WTC11 (cell line): Measurements from ENCODE around the gene GGTLC1. TPM values are rescaled to one million over a fixed set of nuclear protein-coding genes. Genes with fewer than 3 reads are reported as not detected.

Experiments used
- ATAC-seq: fragments of 200-7000 bp; cut with Tn5 transposase; 2 replicates; pipeline ENCODE4 v1.10.0; 2021; ENCODE audit warnings: mild to moderate bottlenecking, moderate library complexity
- CTCF ChIA-PET: fragments of 300-600 bp; sonication (Branson Sonifier 250); formaldehyde crosslinking; loops from one replicate; lab custom pipeline; 2021; ENCODE audit warnings: antibody characterized with exemption; lab: Charles Lee
- POLR2A ChIA-PET: fragments of 350-600 bp; sonication (Branson Sonifier 250); formaldehyde crosslinking; loops from one replicate; lab custom pipeline; 2021; ENCODE audit warnings: antibody characterized with exemption; lab: Charles Lee
- DNase-seq: peaks from one replicate; pipeline ENCODE4 v3.0.0; 2021; ENCODE audit warnings: low spot score
- H3K27ac Mint-ChIP-seq: 2 replicates; pipeline ENCODE4 v1.8.0; 2021; ENCODE audit warnings: mixed read lengths
- H3K27me3 Mint-ChIP-seq: 2 replicates; pipeline ENCODE4 v1.8.0; 2021; ENCODE audit warnings: low read depth, mild to moderate bottlenecking, moderate library complexity, mixed read lengths
- H3K36me3 Mint-ChIP-seq: 2 replicates; pipeline ENCODE4 v1.8.0; 2021; ENCODE audit warnings: mixed read lengths
- H3K4me1 Mint-ChIP-seq: 2 replicates; pipeline ENCODE4 v1.8.0; 2022; ENCODE audit warnings: mixed read lengths
- H3K4me3 Mint-ChIP-seq: 2 replicates; pipeline ENCODE4 v1.8.0; 2021; ENCODE audit warnings: mild to moderate bottlenecking, moderate library complexity, mixed read lengths
- H3K9me3 Mint-ChIP-seq: 2 replicates; pipeline ENCODE4 v1.8.0; 2021; ENCODE audit warnings: mixed read lengths
- CTCF ChIP-seq: fragments of 200-600 bp; IDR thresholded peaks from 2 replicates; pipeline ENCODE4 v1.8.0; 2022; ENCODE audit warnings: antibody characterized with exemption
- FOXP1 ChIP-seq: sonication (generic); formaldehyde crosslinking; IDR thresholded peaks from 2 replicates; pipeline ENCODE4 v1.8.0; 2022; ENCODE audit warnings: missing genetic modification reagents, mild to moderate bottlenecking, moderate library complexity, borderline replicate concordance
- IRF2 ChIP-seq: sonication (generic); formaldehyde crosslinking; IDR thresholded peaks from 2 replicates; pipeline ENCODE4 v1.8.0; 2022; ENCODE audit warnings: low read depth, missing genetic modification reagents, borderline replicate concordance
- JAZF1 ChIP-seq: fragments of 250-450 bp; sonication (Bioruptor Pico); IDR thresholded peaks from 2 replicates; pipeline ENCODE4 v1.9.0; 2021; ENCODE audit warnings: moderate library complexity, mild to moderate bottlenecking, inconsistent platforms
- NFATC4 ChIP-seq: fragments of 250-450 bp; sonication (Bioruptor Pico); IDR thresholded peaks from 2 replicates; pipeline ENCODE4 v1.9.0; 2021; ENCODE audit warnings: mild to moderate bottlenecking
- NFE2L1 ChIP-seq: sonication (generic); formaldehyde crosslinking; IDR thresholded peaks from 2 replicates; pipeline ENCODE4 v1.8.1; 2023; ENCODE audit warnings: missing genetic modification reagents
- NR2C2 ChIP-seq: sonication (generic); formaldehyde crosslinking; IDR thresholded peaks from 2 replicates; pipeline ENCODE4 v1.8.0; 2022; ENCODE audit warnings: mild to moderate bottlenecking, missing genetic modification reagents
- PRRX2 ChIP-seq: fragments of 250-450 bp; sonication (Bioruptor Pico); IDR thresholded peaks from 2 replicates; pipeline ENCODE4 v1.8.0; 2021; ENCODE audit warnings: mild to moderate bottlenecking
- SMAD4 ChIP-seq: sonication (generic); formaldehyde crosslinking; IDR thresholded peaks from 2 replicates; pipeline ENCODE4 v1.8.0; 2022; ENCODE audit warnings: mild to moderate bottlenecking, missing genetic modification reagents
- TCF7 ChIP-seq: sonication (generic); formaldehyde crosslinking; IDR thresholded peaks from 2 replicates; pipeline ENCODE4 v1.8.0; 2022; ENCODE audit warnings: mild to moderate bottlenecking, low read depth, missing genetic modification reagents, moderate library complexity
- ZNF219 ChIP-seq: sonication (generic); formaldehyde crosslinking; IDR thresholded peaks from 2 replicates; pipeline ENCODE4 v1.8.0; 2023; ENCODE audit warnings: missing genetic modification reagents, mild to moderate bottlenecking, borderline replicate concordance
- ZNF263 ChIP-seq: sonication (generic); formaldehyde crosslinking; IDR thresholded peaks from 2 replicates; pipeline ENCODE4 v1.8.1; 2022; ENCODE audit warnings: low read depth, mild to moderate bottlenecking, moderate library complexity, missing genetic modification reagents
- total RNA-seq: library from RNA; stranded (reverse); gene quantifications from 3 replicates; pipeline ENCODE4 v1.2.3, GENCODE V29; 2021
- TF ChIP-seq, protein P1 (sequence below): sonication (generic); formaldehyde crosslinking; IDR thresholded peaks from 2 replicates; pipeline ENCODE4 v1.8.0; 2022; ENCODE audit warnings: missing genetic modification reagents
- TF ChIP-seq, protein P2 (sequence below): sonication (generic); formaldehyde crosslinking; IDR thresholded peaks from 2 replicates; pipeline ENCODE4 v1.8.1; 2022; ENCODE audit warnings: mild to moderate bottlenecking, missing genetic modification reagents, moderate library complexity, borderline replicate concordance
- TF ChIP-seq, protein P3 (sequence below): sonication (generic); formaldehyde crosslinking; IDR thresholded peaks from 2 replicates; pipeline ENCODE4 v1.8.0; 2022; ENCODE audit warnings: mild to moderate bottlenecking, missing genetic modification reagents

The GGTLC1 gene
- total RNA-seq, 1 experiment from 2014 or later, result not detected

DNA sequence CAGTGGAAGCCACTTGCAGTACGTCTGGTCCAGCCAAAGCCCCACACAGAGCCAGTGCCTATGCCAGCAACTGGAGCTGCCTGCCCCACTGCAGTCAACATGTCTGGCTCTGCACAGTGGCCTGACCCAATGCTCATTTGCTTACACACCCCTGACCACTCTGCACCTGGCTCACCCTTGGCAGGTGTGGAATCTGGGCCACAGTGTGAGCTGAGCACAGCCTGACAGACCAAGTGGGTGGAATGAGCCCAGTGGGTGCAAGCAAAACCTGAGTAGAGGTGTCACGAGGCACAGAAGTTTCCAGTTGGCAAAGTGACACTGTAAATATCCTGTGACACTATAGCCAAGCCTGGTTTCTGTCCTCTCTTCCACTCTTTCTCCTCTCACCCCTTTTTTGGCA, 49.5 kb downstream of the GGTLC1 start:
- ATAC-seq, result no peak

GRCh38 chr20:23938118-23938438, 50.5 kb downstream of the GGTLC1 start:
- ATAC-seq (no peak), DNase-seq (no peak)
- peaks cover 14% of the 10 kb centered on the region; the same call in 1 of the 2 replicates for H3K9me3 Mint-ChIP-seq

More for the DNA sequence above, 49.5 kb downstream of the GGTLC1 start:
- no peaks in the 10 kb centered on the region for H3K27me3 Mint-ChIP-seq
- POLR2A ChIA-PET, result no interaction called here
- no peaks in the 10 kb centered on the region for H3K36me3 Mint-ChIP-seq
- no peak overlapping the region for H3K4me3 Mint-ChIP-seq
- TF ChIP-seq, protein P1, sequence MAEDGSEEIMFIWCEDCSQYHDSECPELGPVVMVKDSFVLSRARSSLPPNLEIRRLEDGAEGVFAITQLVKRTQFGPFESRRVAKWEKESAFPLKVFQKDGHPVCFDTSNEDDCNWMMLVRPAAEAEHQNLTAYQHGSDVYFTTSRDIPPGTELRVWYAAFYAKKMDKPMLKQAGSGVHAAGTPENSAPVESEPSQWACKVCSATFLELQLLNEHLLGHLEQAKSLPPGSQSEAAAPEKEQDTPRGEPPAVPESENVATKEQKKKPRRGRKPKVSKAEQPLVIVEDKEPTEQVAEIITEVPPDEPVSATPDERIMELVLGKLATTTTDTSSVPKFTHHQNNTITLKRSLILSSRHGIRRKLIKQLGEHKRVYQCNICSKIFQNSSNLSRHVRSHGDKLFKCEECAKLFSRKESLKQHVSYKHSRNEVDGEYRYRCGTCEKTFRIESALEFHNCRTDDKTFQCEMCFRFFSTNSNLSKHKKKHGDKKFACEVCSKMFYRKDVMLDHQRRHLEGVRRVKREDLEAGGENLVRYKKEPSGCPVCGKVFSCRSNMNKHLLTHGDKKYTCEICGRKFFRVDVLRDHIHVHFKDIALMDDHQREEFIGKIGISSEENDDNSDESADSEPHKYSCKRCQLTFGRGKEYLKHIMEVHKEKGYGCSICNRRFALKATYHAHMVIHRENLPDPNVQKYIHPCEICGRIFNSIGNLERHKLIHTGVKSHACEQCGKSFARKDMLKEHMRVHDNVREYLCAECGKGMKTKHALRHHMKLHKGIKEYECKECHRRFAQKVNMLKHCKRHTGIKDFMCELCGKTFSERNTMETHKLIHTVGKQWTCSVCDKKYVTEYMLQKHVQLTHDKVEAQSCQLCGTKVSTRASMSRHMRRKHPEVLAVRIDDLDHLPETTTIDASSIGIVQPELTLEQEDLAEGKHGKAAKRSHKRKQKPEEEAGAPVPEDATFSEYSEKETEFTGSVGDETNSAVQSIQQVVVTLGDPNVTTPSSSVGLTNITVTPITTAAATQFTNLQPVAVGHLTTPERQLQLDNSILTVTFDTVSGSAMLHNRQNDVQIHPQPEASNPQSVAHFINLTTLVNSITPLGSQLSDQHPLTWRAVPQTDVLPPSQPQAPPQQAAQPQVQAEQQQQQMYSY (CRISPR knock-in tag), result no peak
- CTCF ChIA-PET, result interaction anchor here (0.6 to 2.6 kb wide), 3 partner anchors 39 to 1284 kb away, joined by 4 to 24 read pairs (median 7); no protein-coding TSS in a partner anchor
- no peak for DNase-seq
- no peak overlapping the region for H3K27ac Mint-ChIP-seq
- H3K4me1 Mint-ChIP-seq, result no peaks in the 10 kb centered on the region
- H3K9me3 Mint-ChIP-seq, result peaks cover 14% of the 10 kb centered on the region; the same call in 1 of the 2 replicates

GRCh38 chr20:23937303-23938117, 51.1 kb downstream of the GGTLC1 start:
- H3K27ac Mint-ChIP-seq, result no peak overlapping the region
- H3K4me3 Mint-ChIP-seq, result no peak overlapping the region
- ChIA-PET POLR2A (no interaction called here), CTCF (interaction anchor here (0.6 to 2.6 kb wide), 29 partner anchors 10 to 981 kb away, joined by 3 to 24 read pairs (median 4); no protein-coding TSS in a partner anchor)
- H3K9me3 Mint-ChIP-seq, result peaks cover 14% of the 10 kb centered on the region; the same call in 1 of the 2 replicates
- DNase-seq, result peak; percentile 75
- no peaks in the 10 kb centered on the region for H3K27me3 Mint-ChIP-seq
- H3K4me1 Mint-ChIP-seq, result no peaks in the 10 kb centered on the region
- peak; percentile 99 for ATAC-seq
- TF ChIP-seq NFE2L1 (CRISPR knock-in tag) (no peak), CTCF (peak; percentile 71), ZNF263 (CRISPR knock-in tag) (no peak), ZNF219 (CRISPR knock-in tag) (no peak), NFATC4 (CRISPR knock-in tag) (no peak), PRRX2 (CRISPR knock-in tag) (no peak)
- TF ChIP-seq, protein P1 (CRISPR knock-in tag), result no peak
- no peaks in the 10 kb centered on the region for H3K36me3 Mint-ChIP-seq

More at GRCh38 chr20:23938118-23938438, 50.5 kb downstream of the GGTLC1 start:
- ChIA-PET CTCF (interaction anchor here (0.7 to 2.6 kb wide), 21 partner anchors 9 to 980 kb away, joined by 3 to 24 read pairs (median 5); no protein-coding TSS in a partner anchor), POLR2A (no interaction called here)
- no peak for TF ChIP-seq IRF2
- no peak for TF ChIP-seq NR2C2
- TF ChIP-seq, protein P2, sequence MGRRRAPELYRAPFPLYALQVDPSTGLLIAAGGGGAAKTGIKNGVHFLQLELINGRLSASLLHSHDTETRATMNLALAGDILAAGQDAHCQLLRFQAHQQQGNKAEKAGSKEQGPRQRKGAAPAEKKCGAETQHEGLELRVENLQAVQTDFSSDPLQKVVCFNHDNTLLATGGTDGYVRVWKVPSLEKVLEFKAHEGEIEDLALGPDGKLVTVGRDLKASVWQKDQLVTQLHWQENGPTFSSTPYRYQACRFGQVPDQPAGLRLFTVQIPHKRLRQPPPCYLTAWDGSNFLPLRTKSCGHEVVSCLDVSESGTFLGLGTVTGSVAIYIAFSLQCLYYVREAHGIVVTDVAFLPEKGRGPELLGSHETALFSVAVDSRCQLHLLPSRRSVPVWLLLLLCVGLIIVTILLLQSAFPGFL (CRISPR knock-in tag), result no peak
- no peak for TF ChIP-seq JAZF1
- no peak for TF ChIP-seq FOXP1 (CRISPR knock-in tag)
- TF ChIP-seq, protein P1 (CRISPR knock-in tag), result no peak
- TF ChIP-seq, protein P3, sequence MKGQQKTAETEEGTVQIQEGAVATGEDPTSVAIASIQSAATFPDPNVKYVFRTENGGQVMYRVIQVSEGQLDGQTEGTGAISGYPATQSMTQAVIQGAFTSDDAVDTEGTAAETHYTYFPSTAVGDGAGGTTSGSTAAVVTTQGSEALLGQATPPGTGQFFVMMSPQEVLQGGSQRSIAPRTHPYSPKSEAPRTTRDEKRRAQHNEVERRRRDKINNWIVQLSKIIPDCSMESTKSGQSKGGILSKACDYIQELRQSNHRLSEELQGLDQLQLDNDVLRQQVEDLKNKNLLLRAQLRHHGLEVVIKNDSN (CRISPR knock-in tag), result no peak
- TF ChIP-seq NFE2L1 (CRISPR knock-in tag), result no peak
- no peak for TF ChIP-seq SMAD4 (CRISPR knock-in tag)
- no peak for TF ChIP-seq TCF7 (CRISPR knock-in tag)
- no peak overlapping the region for H3K27ac Mint-ChIP-seq
- no peaks in the 10 kb centered on the region for H3K36me3 Mint-ChIP-seq
- no peak overlapping the region for H3K4me3 Mint-ChIP-seq
- H3K4me1 Mint-ChIP-seq, result no peaks in the 10 kb centered on the region
- no peaks in the 10 kb centered on the region for H3K27me3 Mint-ChIP-seq
